Endothelial cell of umbilical vein (primary cell): Measurements from ENCODE around the gene GPR82. TPM values are rescaled to one million over a fixed set of nuclear protein-coding genes. Genes with fewer than 3 reads are reported as not detected.

Experiments used
- BruUV-seq: library from RNA; stranded (reverse); fragments of 400-500 nt; replicated peaks from 2 replicates; lab custom pipeline; 2021; lab: Mats Ljungman, UMichigan
- CTCF ChIA-PET: fragments of 300-600, 350-600 bp; sonication (Branson Sonifier 250); formaldehyde crosslinking; loops from one replicate; lab custom pipeline; 2021; ENCODE audit warnings: antibody characterized with exemption, inconsistent platforms; lab: Charles Lee
- POLR2A ChIA-PET: fragments of 300-600, 350-600 bp; sonication (Branson Sonifier 250); formaldehyde crosslinking; loops from one replicate; lab custom pipeline; 2021; ENCODE audit warnings: antibody characterized with exemption, inconsistent platforms; lab: Charles Lee
- DNase-seq: peaks from one replicate; pipeline ENCODE4 v3.0.0-alpha.2; 2011; ENCODE audit warnings: low read depth, low spot score
- FAIRE-seq: peaks from 2 replicates; lab custom pipeline; 2011; peaks lifted over from hg19 to GRCh38; lab: Jason Lieb, UNC
- H2AFZ ChIP-seq: 2 replicates; pipeline ENCODE4 v1.6.0; 2012; ENCODE audit warnings: low read depth, low read length, control low read depth, inconsistent platforms
- H3K27ac ChIP-seq: 2 replicates; pipeline ENCODE4 v1.5.1; 2011; ENCODE audit warnings: low read depth, mild to moderate bottlenecking, control low read depth, low read length, moderate library complexity; ENCODE audit not compliant: insufficient read depth
- H3K27me3 ChIP-seq, 2 experiments: 2 replicates each; pipeline versions ENCODE4 v1.6.0 to v1.6.1; 2011; ENCODE audit warnings: low read length in 2 of 2, mixed read lengths in 1 of 2; ENCODE audit not compliant: control insufficient read depth in 2 of 2, insufficient read depth in 2 of 2
- H3K36me3 ChIP-seq, 2 experiments: 2 replicates in 1 of 2; 3 replicates in 1 of 2; pipeline ENCODE4 v1.5.1; 2011; ENCODE audit warnings: low read length in 2 of 2, mild to moderate bottlenecking in 1 of 2, moderate library complexity in 1 of 2; ENCODE audit not compliant: control insufficient read depth in 2 of 2, insufficient read depth in 2 of 2; ENCODE audit errors: extremely low read depth in 1 of 2
- H3K4me1 ChIP-seq: 3 replicates; pipeline ENCODE4 v1.5.1; 2011; ENCODE audit warnings: mild to moderate bottlenecking, low read length; ENCODE audit not compliant: control insufficient read depth, insufficient read depth; ENCODE audit errors: extremely low read depth
- H3K4me2 ChIP-seq: 2 replicates; pipeline ENCODE4 v1.6.1; 2011; ENCODE audit warnings: low read length, control low read depth, mixed read lengths; ENCODE audit not compliant: insufficient read depth
- H3K4me3 ChIP-seq, 3 experiments: fragments of 200-600 bp in 1 of 3; sonication (generic), shearing (Covaris generic) in 1 of 3; replicated peaks in 1 of 3; 2 replicates each; pipeline ENCODE4 v1.5.1; 2011 to 2016; ENCODE audit warnings: control low read depth in 3 of 3, low read length in 3 of 3, mild to moderate bottlenecking in 2 of 3, inconsistent platforms in 1 of 3, low read depth in 1 of 3, moderate library complexity in 1 of 3; ENCODE audit not compliant: insufficient read depth in 1 of 3
- H3K79me2 ChIP-seq: 2 replicates; pipeline ENCODE4 v1.6.0; 2012; ENCODE audit warnings: low read length, inconsistent platforms; ENCODE audit not compliant: control insufficient read depth, insufficient read depth
- H3K9ac ChIP-seq: replicated peaks from 2 replicates; pipeline ENCODE3; 2011; ENCODE audit warnings: low read length, control low read depth; ENCODE audit not compliant: insufficient read depth; ENCODE audit errors: extremely low read depth
- H3K9me1 ChIP-seq: replicated peaks from 3 replicates; pipeline ENCODE4 v1.6.0; 2011; ENCODE audit warnings: mild to moderate bottlenecking, low read length; ENCODE audit not compliant: control insufficient read depth, insufficient read depth; ENCODE audit errors: extremely low read depth
- H3K9me3 ChIP-seq: replicated peaks from 2 replicates; pipeline ENCODE4 v1.5.1; 2012; ENCODE audit warnings: low read length, inconsistent platforms; ENCODE audit not compliant: control insufficient read depth, insufficient read depth
- H4K20me1 ChIP-seq: replicated peaks from 2 replicates; pipeline ENCODE3; 2011; ENCODE audit warnings: mild to moderate bottlenecking, low read length; ENCODE audit not compliant: control insufficient read depth, insufficient read depth; ENCODE audit errors: extremely low read depth
- EZH2 ChIP-seq: IDR thresholded peaks from 2 replicates; pipeline ENCODE4 v1.6.1; 2012; ENCODE audit warnings: borderline replicate concordance, low read depth, mild to moderate bottlenecking, moderate library complexity, low read length, inconsistent platforms; ENCODE audit not compliant: severe bottlenecking
- FOS ChIP-seq: IDR thresholded peaks from 2 replicates; pipeline ENCODE4 v1.6.1; 2011; ENCODE audit warnings: mild to moderate bottlenecking, low read length, moderate library complexity, borderline replicate concordance; ENCODE audit not compliant: insufficient read depth
- GATA2 ChIP-seq: IDR thresholded peaks from 2 replicates; pipeline ENCODE4 v1.7.0; 2011; ENCODE audit warnings: low read depth, mild to moderate bottlenecking, moderate library complexity, mixed read lengths, low read length; ENCODE audit not compliant: insufficient read length, insufficient read depth
- JUN ChIP-seq: IDR thresholded peaks from 2 replicates; pipeline ENCODE4 v1.6.1; 2011; ENCODE audit warnings: borderline replicate concordance, low read depth; ENCODE audit not compliant: insufficient read length, insufficient read depth
- MYC ChIP-seq: IDR thresholded peaks from one replicate; pipeline ENCODE4 v1.6.1; 2011; ENCODE audit warnings: mild to moderate bottlenecking, low read depth, low read length
- POLR2A ChIP-seq: IDR thresholded peaks from 2 replicates; pipeline ENCODE4 v1.6.1; 2012; ENCODE audit warnings: low read depth, mild to moderate bottlenecking, control low read depth, low read length
- POLR2AphosphoS5 ChIP-seq: IDR thresholded peaks from 2 replicates; pipeline ENCODE4 v1.6.1; 2012; ENCODE audit warnings: low read depth, mild to moderate bottlenecking, control low read depth, low read length, moderate library complexity; ENCODE audit not compliant: insufficient read depth
- dilution Hi-C: fragments of 300-500 bp; cut with MboI; formaldehyde crosslinking; loops from one replicate; pipeline ENCODE4 v1.15.0; 2019; ENCODE audit warnings: low sequenced_read_pairs; ENCODE audit not compliant: extremely low pct_ligation_motif_present
- intact Hi-C: fragments of 100-400 bp; cut with micrococcal nuclease; formaldehyde crosslinking; loops from one replicate; pipeline ENCODE4 v1.10.0; 2022
- polyA plus RNA-seq, 4 experiments: library from polyadenylated mRNA; depleted of rRNA in 3 of 4; stranded (reverse) in 3 of 4; unstranded in 1 of 4; fragments of >200 nt; gene quantifications; 2 replicates each; pipeline versions ENCODE4 v1.2.1 to v1.2.3, GENCODE V29; 2011 to 2012; ENCODE audit warnings: missing spikeins in 1 of 4
- total RNA-seq: library from RNA; stranded (reverse); gene quantifications from 2 replicates; pipeline ENCODE4 v1.2.3, GENCODE V29; 2021
- TF ChIP-seq, protein P1 (sequence below), 2 donors: IDR thresholded peaks; 1 replicate in 1 of 2; 2 replicates in 1 of 2; pipeline ENCODE4 v1.5.1; 2011; ENCODE audit warnings: low read length in 2 of 2, mild to moderate bottlenecking in 2 of 2, moderate library complexity in 2 of 2, control low read depth in 1 of 2, inconsistent platforms in 1 of 2, low read depth in 1 of 2; ENCODE audit not compliant: insufficient read depth in 1 of 2; ENCODE audit errors: extremely low read depth in 1 of 2
- TF ChIP-seq, protein P2 (sequence below): IDR thresholded peaks from 2 replicates; pipeline ENCODE4 v1.6.1; 2011; ENCODE audit not compliant: insufficient read depth, insufficient read length

GPR82 gene
- total and polyA plus RNA-seq, 2 donors (not counting 3 experiments of a cell fraction or from before 2014, with no cell fraction given): not detected

DNA sequence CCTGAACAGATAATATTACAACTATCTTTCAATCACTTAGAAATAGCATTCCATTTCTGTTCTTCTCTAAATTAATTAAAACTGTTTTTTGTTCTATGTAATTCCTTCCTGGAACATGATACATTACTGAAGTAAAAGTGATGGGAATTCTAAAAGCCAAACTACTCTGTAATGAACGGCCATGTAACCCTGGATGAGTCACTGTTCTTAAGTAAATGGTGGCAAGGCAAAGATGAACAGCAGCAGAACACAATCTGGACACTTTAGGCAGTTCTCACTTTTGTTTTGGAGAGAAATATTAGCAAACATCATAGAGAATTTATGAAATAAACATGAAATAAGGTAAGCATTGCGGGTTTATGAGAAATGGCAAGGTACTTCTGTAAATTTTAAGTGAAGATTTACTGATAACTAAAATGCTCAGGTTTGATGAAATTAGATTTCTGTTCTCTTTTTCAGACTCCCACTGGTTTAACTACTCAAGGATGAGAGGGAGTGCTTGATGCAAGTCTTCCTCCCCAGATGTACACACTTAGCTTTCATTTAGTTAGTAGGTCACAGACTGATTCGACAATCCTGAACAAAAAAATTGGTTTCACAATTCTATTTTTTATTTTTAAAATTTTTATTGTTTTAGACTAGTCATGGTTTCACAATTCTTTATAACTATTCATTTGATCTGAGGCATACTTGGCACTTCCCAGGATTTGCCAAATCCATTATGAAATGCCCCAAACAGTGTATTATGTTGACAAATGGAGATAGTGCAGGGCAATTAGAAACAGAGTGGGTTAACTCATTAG, 964 bp upstream of the GPR82 start:
- Histone ChIP-seq H3K36me3 (no peaks in the 10 kb centered on the region), H2AFZ (no peak overlapping the region), H3K9me1 (no peaks in the 10 kb centered on the region), H3K4me1 (no peaks in the 10 kb centered on the region), H4K20me1 (no peaks in the 10 kb centered on the region), H3K79me2 (no peaks in the 10 kb centered on the region), H3K9me3 (no peaks in the 10 kb centered on the region), H3K4me3 (no peak overlapping the region), H3K27me3 (no peaks in the 10 kb centered on the region), H3K27ac (no peak overlapping the region), H3K4me2 (no peak overlapping the region), H3K9ac (no peak overlapping the region)
- FAIRE-seq: no peak
- CTCF ChIA-PET: no interaction called here
- BruUV-seq: no TSS peak
- dilution Hi-C loops: no loop called here
- TF ChIP-seq GATA2: no peak
- TF ChIP-seq, protein P1, sequence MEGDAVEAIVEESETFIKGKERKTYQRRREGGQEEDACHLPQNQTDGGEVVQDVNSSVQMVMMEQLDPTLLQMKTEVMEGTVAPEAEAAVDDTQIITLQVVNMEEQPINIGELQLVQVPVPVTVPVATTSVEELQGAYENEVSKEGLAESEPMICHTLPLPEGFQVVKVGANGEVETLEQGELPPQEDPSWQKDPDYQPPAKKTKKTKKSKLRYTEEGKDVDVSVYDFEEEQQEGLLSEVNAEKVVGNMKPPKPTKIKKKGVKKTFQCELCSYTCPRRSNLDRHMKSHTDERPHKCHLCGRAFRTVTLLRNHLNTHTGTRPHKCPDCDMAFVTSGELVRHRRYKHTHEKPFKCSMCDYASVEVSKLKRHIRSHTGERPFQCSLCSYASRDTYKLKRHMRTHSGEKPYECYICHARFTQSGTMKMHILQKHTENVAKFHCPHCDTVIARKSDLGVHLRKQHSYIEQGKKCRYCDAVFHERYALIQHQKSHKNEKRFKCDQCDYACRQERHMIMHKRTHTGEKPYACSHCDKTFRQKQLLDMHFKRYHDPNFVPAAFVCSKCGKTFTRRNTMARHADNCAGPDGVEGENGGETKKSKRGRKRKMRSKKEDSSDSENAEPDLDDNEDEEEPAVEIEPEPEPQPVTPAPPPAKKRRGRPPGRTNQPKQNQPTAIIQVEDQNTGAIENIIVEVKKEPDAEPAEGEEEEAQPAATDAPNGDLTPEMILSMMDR (IDR thresholded peaks at IDR 0.05; ENCODE audit: extremely low read depth in 1 of 2, insufficient read depth in 1 of 2, low read depth in 1 of 2, low read length in 2 of 2): no peak
- no peak for TF ChIP-seq POLR2AphosphoS5
- no peak for TF ChIP-seq MYC
- TF ChIP-seq JUN: no peak
- no peak for TF ChIP-seq FOS
- TF ChIP-seq, protein P2, sequence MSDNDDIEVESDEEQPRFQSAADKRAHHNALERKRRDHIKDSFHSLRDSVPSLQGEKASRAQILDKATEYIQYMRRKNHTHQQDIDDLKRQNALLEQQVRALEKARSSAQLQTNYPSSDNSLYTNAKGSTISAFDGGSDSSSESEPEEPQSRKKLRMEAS: no peak
- no peak for TF ChIP-seq EZH2
- no peak for TF ChIP-seq POLR2A
- intact Hi-C loops: no loop called here
- POLR2A ChIA-PET: no interaction called here
- no peak for DNase-seq
